DMS153 treated with DMSO at 0.1 percent for 48 hours (cell line): ENCODE measurements around the gene RFX2.

Source experiments
- DNase-seq: peaks from one replicate; lab custom pipeline; 2025; ENCODE audit not compliant: unreplicated experiment; lab: John Stamatoyannopoulos, UW

Gene RFX2

DNA sequence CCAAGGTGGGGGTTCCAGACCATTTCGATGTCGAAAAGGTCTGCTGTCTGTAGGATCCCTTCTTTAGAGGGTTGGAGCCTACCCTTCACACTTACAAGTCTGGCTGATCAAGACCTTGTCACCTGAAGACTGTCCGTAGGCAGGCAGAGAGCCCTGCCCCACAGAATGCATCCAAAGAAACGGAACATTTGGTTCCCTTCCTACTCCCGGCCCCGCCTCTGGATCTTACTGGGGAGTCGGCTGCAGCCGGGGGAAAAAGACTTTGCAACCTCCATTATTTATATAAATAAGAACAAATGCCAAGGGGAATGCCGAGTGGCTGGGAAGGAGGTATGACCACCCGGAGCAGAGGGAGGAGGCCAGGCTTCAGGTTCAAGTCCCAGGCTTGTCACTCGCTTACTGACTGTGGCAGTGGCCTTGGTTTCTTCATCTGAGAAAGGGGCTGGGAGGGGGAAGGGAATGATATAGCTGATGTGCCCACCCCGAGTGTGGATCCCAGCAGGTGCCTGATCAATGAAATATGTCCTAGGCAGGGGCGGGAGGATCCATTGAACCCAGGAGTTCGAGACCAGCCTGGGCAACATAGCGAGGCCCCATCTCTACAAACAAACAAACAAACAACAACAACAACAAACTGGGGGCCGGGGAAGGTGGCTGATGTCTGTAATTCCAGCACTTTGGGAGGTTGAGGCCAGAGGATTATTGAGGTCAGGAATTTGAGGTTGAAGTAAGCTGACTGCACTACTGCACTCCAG lies 48.7 kb downstream of the RFX2 start:
- DNase-seq: no peak

- DNase-seq: peak; percentile 15
These were observed 49.5 kb downstream of the RFX2 start for GRCh38 chr19:6060600-6061375.

DNA sequence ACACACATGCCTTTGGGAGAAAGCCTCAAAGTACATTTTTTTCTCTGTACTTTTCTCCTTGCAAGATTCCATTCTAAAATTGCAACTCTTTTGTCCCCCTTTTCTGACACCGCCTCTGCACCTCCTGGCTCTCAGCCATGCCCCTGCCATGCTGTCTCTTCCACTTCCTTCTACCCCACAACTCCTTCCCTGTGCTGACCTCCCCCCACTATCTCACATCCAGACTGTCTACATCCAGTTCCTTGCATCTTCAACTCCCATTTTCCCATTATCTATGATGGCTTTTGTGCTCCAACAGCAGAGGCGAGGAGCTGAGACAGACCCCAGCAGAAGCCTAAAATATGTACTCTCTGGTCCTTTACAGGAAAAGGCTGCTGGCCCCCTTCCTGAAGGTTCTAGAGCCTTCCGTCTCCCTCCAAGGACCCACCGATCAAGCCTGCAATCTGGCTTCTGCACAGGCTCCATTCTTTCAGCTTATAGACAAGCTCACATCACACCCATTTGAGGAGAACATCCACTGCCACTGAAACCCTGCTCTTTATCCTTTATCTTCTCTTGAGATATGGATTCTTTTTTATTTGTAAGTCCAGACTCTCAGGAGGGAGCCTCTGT lies 50.2 kb downstream of the RFX2 start:
- no peak for DNase-seq

- no peak for DNase-seq
These were observed 50.8 kb downstream of the RFX2 start for GRCh38 chr19:6059396-6059947.

- no peak for DNase-seq
These were observed 51.6 kb downstream of the RFX2 start for GRCh38 chr19:6058518-6059201.

DNA sequence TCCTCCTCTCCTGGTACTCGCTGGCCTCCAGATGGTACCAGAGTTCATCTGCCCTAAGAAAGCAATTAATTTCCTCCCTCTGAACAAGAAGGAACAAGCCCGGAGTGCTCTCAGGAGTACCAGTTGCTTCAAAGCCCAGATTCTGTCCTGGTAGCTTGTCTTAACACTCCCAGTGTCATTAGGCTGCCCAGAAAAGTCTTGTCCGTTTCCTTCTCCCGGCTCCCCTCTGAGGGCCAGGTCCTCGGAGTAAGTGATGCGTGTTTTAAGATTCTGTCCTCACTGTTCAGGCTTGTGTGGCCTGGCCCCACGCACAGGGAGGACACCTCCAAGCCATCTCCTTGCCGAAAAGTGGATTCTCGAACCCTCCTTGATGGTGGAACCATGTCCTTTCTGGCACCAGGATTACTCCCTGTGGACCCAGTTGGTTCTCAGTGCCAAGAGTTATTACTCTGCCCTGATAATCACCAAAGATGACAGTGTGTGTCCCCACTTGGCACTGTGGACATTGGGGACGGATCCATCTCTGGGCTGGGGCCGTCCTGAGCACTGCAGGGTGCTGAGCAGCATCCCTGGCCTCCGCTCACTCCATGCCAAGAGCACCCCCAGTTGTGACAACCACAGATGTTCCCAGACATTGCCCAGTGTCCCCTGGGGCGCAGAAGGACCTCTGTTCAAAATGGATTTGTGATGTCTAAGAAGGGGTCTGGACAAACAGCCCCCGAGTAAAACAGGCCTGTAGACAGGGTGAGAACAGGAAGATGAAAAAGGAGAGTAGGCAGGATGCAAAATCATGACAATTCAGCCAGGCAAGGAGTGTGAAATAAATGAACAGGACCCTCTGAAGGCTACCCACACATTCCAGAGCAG lies 52.4 kb downstream of the RFX2 start:
- no peak for DNase-seq

- DNase-seq: peak; percentile 92
These were observed 53.3 kb downstream of the RFX2 start for GRCh38 chr19:6056801-6057650.

DNA sequence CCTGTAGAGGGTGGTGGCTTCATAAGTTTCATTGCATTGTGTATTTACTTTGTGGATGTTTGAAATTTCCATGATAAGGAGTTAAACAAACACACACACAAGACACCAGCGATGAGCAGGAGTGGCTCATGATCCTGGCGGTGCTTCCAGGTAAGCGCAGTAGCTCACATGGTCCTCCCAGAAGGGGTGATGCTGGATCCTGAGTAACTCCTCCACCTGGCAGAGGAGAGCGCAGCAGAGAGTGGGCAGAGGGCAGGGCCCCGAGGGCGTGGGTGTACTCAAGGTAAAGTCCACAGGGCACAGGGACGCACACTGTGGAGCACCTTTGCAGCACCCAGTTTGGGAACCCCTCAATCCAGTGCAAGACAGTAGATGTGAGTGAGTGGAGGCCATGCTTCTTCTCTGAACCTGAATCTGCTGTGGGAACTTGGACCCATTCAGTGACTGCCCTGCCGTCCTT lies 54.0 kb downstream of the RFX2 start:
- peak; percentile 16 for DNase-seq

- no peak for DNase-seq
These were observed 55.1 kb downstream of the RFX2 start for GRCh38 chr19:6055013-6055795.

GRCh38 chr19:6048793-6049405 lies 61.4 kb downstream of the RFX2 start:
- peak; percentile 81 for DNase-seq

- no peak for DNase-seq
These were observed 62.0 kb downstream of the RFX2 start for GRCh38 chr19:6048348-6048747.

DNA sequence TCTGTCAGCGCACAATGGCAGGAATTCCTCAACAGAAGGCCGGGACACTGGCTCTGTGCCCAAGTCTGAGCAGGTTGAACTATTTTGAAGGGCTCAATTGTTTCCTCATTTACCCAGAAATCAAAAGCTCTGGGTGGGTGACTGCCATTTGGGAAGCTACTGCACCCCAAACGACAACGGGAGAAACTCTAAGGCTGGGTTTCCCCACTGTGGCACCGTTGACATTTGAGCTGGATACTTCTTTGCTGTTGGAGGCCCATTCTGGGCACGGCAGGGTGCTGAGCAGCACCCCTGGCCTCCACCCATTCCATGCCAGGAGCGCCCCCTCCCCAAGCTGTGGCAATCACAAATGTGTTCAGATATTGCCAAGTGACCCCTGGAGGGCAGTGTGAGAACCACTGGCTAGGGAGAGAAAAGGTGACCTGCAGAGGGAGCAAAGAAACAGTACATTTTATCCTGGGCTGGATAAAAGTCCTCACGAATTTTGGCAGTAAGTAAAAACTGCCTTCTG lies 62.5 kb downstream of the RFX2 start:
- DNase-seq: no peak

DNA sequence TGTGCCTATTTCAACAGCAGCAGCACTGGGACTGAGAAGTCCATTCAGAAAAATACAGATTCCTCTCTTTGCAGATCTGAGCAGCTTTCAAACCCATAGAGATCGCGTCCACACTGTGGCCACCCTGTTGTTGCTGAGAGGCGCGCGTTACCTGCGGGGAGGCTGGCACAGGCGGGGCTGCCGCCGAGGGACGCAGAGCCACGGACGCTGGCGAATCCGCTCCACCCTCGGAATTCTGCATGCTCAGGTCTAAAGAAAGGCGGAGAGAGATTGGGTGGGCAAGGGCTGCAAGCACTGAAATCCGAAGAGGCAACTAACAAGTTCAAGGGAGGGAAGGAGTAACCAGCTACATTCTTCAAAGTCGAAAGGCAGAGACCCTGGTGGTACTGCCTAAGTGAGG lies 63.0 kb downstream of the RFX2 start:
- DNase-seq: no peak

DNA sequence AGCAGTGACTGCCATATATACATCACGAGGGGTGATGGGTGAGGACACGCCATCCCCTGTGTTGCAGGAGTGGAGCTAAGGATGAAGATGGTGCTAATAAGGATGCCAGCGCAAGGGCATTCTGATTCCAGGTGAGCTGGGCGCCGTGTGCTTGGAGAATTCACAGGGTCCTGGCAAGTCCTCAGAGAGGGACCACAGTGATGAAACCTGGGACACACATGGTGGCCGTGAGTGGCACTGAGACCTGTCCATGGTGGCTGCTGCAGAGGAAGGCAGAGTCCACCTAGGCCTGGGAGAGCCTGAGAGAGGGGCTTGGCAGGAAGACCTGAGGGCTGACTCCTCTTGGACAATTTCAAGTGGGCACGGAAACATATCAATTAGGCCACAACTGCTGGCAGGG lies 65.2 kb downstream of the RFX2 start:
- no peak for DNase-seq

DNA sequence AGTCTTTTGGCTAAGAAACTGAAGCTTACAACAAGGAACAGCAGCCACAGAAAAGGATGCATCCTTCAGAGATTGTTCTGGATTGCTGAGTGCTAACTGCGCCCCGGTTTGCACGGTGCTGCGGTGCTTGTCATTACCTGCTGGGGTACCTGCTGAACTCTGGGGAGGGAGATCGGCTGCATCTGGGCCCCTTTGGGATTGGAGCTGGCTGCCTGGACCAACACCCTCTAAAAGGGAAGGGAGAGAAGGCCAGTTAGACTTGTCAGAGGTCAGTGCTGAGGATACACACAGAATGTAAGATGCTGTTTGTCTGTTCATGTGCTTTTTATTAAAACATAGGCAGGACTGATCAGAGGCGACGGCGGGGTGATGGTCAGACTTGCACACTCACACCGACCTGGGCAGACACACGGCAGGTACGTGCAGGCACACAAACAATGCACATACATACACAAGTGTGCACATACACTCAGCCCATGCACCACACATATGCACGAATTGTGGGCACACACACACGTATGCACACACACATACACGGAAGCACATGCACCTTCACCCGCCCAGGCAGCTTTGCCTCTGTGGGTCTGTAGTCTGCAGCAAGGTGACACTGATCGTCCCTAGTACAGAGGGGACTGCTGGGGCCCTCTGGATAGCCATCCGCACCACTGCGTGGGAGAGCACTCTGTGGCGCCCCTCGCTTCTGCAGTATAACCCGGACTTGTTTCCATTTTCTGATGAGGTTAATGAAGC lies 66.1 kb downstream of the RFX2 start:
- DNase-seq: no peak

- DNase-seq: no peak
These were observed 67.2 kb downstream of the RFX2 start for GRCh38 chr19:6042776-6043726.
